Measurements from ENCODE around the gene KYAT1. TPM values are rescaled to one million over a fixed set of nuclear protein-coding genes. Genes with fewer than 3 reads are reported as not detected.

The KYAT1 gene
- total and polyA plus RNA-seq, 10 donors: 4.7 to 19.9 (median 6.6) TPM

DNA sequence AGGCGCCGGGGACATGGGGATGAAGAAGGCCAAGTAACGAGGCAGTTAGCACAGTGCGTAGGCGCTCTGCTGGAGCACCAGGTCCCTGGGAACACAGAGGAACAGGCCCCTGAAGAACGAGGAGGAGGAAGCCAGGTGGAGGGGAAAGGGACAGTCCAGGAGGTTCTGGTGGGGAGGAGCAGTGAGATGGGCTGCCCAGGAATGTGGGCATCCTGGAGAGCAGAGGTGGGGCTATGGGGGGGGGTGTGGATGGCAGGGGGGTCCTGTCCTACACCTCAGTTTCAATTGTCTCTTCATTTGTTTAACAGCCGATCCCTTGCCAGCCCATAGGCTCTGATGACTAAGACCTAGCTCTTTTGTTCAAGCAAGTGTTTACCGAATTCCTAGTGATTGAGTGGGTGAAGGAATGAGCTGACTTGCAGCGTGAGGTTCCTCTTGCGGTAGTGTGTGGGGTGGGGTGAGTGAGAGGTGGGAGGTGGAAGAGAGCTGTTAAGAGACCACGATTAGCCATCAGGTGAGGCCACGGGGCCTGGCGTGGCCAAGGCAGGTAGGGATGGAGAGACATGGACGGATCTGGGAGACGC is 30.6 kb upstream of the KYAT1 start:
- no peak overlapping the region for H3K4me3 ChIP-seq
- H3K27ac ChIP-seq: peak overlapping the region; percentile 53 to 77 (median 70)
- peaks cover 28 to 83% (median 61%) of the 10 kb centered on the region in 6 donors for H3K4me1 ChIP-seq
- intact Hi-C loops (cut with DNase I; ENCODE audit: low total_unique reads): no loop called here
- WGBS, 5 donors: 80 to 89% (median 84%) methylated on average over 15 of the region's 15 CpGs
- H3K36me3 ChIP-seq: peaks cover 0 to 96% (median 49%) of the 10 kb centered on the region in 6 donors
- H3K27me3 ChIP-seq (replicated peaks in 1 of 7): no peaks in the 10 kb centered on the region
- DNase-seq: no peak
- no peaks in the 10 kb centered on the region for H3K9me3 ChIP-seq
- TF ChIP-seq POLR2A (IDR thresholded peaks at IDR 0.05) (no peak), POLR2AphosphoS5 (IDR thresholded peaks at IDR 0.05) (no peak)
- TF ChIP-seq, protein P1, sequence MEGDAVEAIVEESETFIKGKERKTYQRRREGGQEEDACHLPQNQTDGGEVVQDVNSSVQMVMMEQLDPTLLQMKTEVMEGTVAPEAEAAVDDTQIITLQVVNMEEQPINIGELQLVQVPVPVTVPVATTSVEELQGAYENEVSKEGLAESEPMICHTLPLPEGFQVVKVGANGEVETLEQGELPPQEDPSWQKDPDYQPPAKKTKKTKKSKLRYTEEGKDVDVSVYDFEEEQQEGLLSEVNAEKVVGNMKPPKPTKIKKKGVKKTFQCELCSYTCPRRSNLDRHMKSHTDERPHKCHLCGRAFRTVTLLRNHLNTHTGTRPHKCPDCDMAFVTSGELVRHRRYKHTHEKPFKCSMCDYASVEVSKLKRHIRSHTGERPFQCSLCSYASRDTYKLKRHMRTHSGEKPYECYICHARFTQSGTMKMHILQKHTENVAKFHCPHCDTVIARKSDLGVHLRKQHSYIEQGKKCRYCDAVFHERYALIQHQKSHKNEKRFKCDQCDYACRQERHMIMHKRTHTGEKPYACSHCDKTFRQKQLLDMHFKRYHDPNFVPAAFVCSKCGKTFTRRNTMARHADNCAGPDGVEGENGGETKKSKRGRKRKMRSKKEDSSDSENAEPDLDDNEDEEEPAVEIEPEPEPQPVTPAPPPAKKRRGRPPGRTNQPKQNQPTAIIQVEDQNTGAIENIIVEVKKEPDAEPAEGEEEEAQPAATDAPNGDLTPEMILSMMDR (IDR thresholded peaks at IDR 0.05 in 8 of 11, conservative IDR thresholded peaks at IDR 0.05 in 3 of 11): no peak

DNA sequence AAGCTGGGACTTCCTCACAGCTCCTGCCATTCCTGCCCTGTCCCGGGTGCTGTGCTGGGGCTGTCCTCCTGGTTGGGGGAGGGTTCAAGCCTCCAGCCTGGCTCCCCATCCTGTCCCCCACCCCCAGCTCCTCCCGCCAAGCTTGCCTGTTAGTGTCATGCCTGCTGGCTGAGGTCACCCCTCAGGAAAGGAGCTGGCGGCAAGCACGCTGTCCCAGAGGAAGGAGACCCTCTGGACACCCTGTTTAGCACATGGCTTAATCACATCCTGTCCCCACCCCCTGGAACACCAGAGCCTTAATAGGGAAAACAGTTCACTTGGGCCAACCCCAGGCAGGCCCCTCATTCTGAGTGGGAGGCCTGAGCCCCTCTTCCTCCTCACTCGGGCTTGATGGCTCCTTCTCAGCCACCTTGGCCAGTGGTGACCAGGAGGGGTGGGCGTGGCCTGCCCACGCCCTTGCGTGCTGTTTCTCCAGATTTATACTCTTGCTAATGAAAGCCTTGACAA is 29.8 kb upstream of the KYAT1 start:
- Histone ChIP-seq H3K27ac (peak overlapping the region; percentile 53 to 76 (median 66)), H3K9me3 (no peaks in the 10 kb centered on the region), H3K4me1 (peaks cover 28 to 77% (median 56%) of the 10 kb centered on the region in 6 donors), H3K27me3 (replicated peaks in 1 of 7) (no peaks in the 10 kb centered on the region), H3K36me3 (peaks cover 0 to 96% (median 47%) of the 10 kb centered on the region in 6 donors), H3K4me3 (no peak overlapping the region)
- WGBS, 5 donors: 48 to 64% (median 55%) methylated on average over 5 to 8 of the region's 8 CpGs
- peak; percentile 77 for DNase-seq
- intact Hi-C loops (cut with DNase I; ENCODE audit: low total_unique reads): no loop called here
- TF ChIP-seq POLR2AphosphoS5 (IDR thresholded peaks at IDR 0.05) (peak; percentile 77 to 78 (median 78)), POLR2A (IDR thresholded peaks at IDR 0.05) (no peak)
- TF ChIP-seq, protein P1 (IDR thresholded peaks at IDR 0.05 in 8 of 11, conservative IDR thresholded peaks at IDR 0.05 in 3 of 11): no peak

DNA sequence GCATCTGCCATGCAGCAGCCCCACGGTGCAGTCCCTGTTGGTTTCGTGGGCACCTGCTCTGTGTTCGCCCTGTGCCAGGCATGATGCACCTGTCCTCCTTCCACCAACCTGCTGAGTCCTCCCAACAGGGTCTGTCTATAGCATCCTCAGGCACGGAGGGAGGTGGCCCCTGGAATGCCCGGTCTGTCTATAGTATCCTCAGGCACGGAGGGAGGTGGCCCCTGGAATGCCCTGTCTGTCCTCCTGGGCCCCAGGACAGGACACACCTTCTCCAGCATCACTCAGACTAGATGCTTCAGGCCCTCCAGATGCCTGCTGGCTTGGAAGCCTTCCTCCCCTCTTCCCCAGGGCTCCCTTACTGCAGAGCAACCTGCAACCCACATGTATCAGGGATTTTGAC is 29.2 kb upstream of the KYAT1 start:
- Histone ChIP-seq H3K9me3 (no peaks in the 10 kb centered on the region), H3K4me1 (peaks cover 28 to 72% (median 50%) of the 10 kb centered on the region in 6 donors), H3K4me3 (no peak overlapping the region), H3K36me3 (peaks cover 0 to 90% (median 41%) of the 10 kb centered on the region in 6 donors), H3K27me3 (replicated peaks in 1 of 7) (no peaks in the 10 kb centered on the region), H3K27ac (peak overlapping the region; percentile 53 to 76 (median 66))
- intact Hi-C loops (cut with DNase I; ENCODE audit: low total_unique reads): no loop called here
- TF ChIP-seq, protein P1 (IDR thresholded peaks at IDR 0.05 in 8 of 11, conservative IDR thresholded peaks at IDR 0.05 in 3 of 11): no peak
- TF ChIP-seq POLR2AphosphoS5 (IDR thresholded peaks at IDR 0.05) (no peak), POLR2A (IDR thresholded peaks at IDR 0.05) (no peak)
- DNase-seq: no peak
- WGBS, 5 donors: 84 to 89% (median 86%) methylated on average over 6 of the region's 6 CpGs

DNA sequence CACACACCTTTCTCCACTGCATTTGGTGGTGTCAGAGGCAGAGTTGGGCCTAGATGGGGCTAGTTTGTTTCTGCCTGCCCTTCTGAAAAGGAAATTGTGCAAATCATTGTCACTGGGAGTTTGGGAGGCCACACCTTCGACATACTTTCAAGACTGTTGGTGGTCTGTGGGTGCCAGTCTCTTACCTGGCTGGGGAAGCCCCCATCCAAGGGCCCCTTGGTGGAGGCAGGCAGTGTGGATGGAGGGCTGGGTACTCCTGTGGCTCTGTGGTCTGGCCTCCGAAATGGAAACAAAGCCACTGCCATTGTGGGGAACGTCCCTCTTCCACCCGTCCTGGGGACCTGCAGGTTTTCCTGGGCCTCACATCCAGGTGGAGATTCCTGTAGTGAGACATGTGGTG is 28.1 kb upstream of the KYAT1 start:
- Histone ChIP-seq H3K4me1 (peaks cover 28 to 72% (median 45%) of the 10 kb centered on the region in 6 donors), H3K4me3 (no peak overlapping the region), H3K27ac (peak overlapping the region in 3 of 8 donors; percentile 7 to 47 (median 22)), H3K9me3 (no peaks in the 10 kb centered on the region), H3K36me3 (peaks cover 0 to 80% (median 38%) of the 10 kb centered on the region in 6 donors), H3K27me3 (replicated peaks in 1 of 7) (no peaks in the 10 kb centered on the region)
- intact Hi-C loops (cut with DNase I; ENCODE audit: low total_unique reads): no loop called here
- WGBS, 5 donors: 74 to 84% (median 80%) methylated on average over 4 of the region's 4 CpGs; no CpG with 5 or more reads in 1 of the 5 donors
- no peak for TF ChIP-seq POLR2A (IDR thresholded peaks at IDR 0.05)
- TF ChIP-seq, protein P1 (IDR thresholded peaks at IDR 0.05 in 8 of 11, conservative IDR thresholded peaks at IDR 0.05 in 3 of 11): no peak
- no peak for TF ChIP-seq POLR2AphosphoS5 (IDR thresholded peaks at IDR 0.05)
- DNase-seq: no peak

Measured in spleen (tissue), 11 donors.